Nephron progenitor cell (in vitro differentiated cells): ENCODE measurements around the gene BTBD18.

Source experiments
- DNase-seq: peaks from one replicate; pipeline ENCODE4 v3.0.0; 2021
- H3K27ac Mint-ChIP-seq: 2 replicates; pipeline ENCODE4 v1.8.0; 2021; ENCODE audit warnings: mild to moderate bottlenecking, moderate library complexity, mixed read lengths
- H3K27me3 Mint-ChIP-seq: 2 replicates; pipeline ENCODE4 v1.8.0; 2021; ENCODE audit warnings: mild to moderate bottlenecking, low read depth, mixed read lengths; ENCODE audit not compliant: poor library complexity
- H3K36me3 Mint-ChIP-seq: 2 replicates; pipeline ENCODE4 v1.8.0; 2021; ENCODE audit warnings: low read depth, mixed read lengths
- H3K4me1 Mint-ChIP-seq: 2 replicates; pipeline ENCODE4 v1.8.0; 2021; ENCODE audit warnings: mixed read lengths
- H3K4me3 Mint-ChIP-seq: 2 replicates; pipeline ENCODE4 v1.8.0; 2021; ENCODE audit warnings: mild to moderate bottlenecking, moderate library complexity, mixed read lengths
- H3K9me3 Mint-ChIP-seq: 2 replicates; pipeline ENCODE4 v1.8.0; 2021; ENCODE audit warnings: mild to moderate bottlenecking, moderate library complexity, mixed read lengths
- TF ChIP-seq, protein P1 (sequence below): fragments of 200-600 bp; sonication (generic); IDR thresholded peaks from 2 replicates; pipeline ENCODE4 v1.5.0; 2021; ENCODE audit warnings: antibody characterized with exemption

The BTBD18 gene

DNA sequence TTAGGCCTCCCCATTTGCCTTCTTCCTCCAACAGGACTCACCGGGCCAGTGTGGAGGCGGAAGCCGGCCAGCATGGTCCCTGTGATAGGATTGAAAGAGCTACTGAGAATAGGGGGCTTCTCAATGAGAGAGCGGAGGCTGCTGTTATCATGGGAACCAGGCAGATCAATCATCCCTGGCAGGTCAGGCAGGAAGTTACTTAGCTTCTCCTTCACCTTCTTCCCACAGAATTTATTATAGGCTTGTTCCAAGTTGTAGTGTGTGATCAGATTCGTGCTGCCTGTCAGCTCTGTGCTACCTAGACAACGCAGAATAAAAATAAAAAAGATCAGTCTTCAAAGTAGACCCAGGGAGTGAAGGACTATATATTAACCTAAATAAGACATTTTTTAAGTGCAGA is 46.7 kb downstream of the BTBD18 start:
- peaks cover 13% of the 10 kb centered on the region for H3K4me1 Mint-ChIP-seq
- DNase-seq, result no peak
- peaks cover 49% of the 10 kb centered on the region for H3K36me3 Mint-ChIP-seq
- H3K27ac Mint-ChIP-seq, result peak overlapping the region; percentile 96
- H3K4me3 Mint-ChIP-seq, result no peak overlapping the region
- H3K9me3 Mint-ChIP-seq, result no peaks in the 10 kb centered on the region
- TF ChIP-seq, protein P1, sequence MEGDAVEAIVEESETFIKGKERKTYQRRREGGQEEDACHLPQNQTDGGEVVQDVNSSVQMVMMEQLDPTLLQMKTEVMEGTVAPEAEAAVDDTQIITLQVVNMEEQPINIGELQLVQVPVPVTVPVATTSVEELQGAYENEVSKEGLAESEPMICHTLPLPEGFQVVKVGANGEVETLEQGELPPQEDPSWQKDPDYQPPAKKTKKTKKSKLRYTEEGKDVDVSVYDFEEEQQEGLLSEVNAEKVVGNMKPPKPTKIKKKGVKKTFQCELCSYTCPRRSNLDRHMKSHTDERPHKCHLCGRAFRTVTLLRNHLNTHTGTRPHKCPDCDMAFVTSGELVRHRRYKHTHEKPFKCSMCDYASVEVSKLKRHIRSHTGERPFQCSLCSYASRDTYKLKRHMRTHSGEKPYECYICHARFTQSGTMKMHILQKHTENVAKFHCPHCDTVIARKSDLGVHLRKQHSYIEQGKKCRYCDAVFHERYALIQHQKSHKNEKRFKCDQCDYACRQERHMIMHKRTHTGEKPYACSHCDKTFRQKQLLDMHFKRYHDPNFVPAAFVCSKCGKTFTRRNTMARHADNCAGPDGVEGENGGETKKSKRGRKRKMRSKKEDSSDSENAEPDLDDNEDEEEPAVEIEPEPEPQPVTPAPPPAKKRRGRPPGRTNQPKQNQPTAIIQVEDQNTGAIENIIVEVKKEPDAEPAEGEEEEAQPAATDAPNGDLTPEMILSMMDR, result no peak
- H3K27me3 Mint-ChIP-seq, result peaks cover 2% of the 10 kb centered on the region

DNA sequence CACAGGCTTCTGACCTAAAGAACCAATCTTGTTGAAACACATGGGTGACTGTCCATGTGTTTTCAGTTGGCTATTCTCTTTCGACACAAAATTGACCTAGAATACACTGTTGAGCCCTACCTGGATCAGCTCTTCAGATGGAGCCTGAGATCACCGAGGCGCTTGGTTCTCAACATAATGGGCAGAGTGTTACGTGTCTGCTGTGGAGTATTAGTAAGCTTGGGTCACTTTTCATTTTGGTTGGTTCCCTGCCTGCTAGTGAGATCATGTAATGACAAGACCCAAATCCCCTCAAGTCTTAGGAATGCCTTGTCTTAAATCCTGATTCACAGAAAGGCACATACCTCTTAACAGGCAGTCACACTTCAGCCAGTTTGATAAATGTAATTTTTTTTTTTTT is 48.3 kb downstream of the BTBD18 start:
- H3K27ac Mint-ChIP-seq, result peak overlapping the region; percentile 88
- peaks cover 13% of the 10 kb centered on the region for H3K4me1 Mint-ChIP-seq
- DNase-seq, result no peak
- no peaks in the 10 kb centered on the region for H3K9me3 Mint-ChIP-seq
- H3K36me3 Mint-ChIP-seq, result peaks cover 50% of the 10 kb centered on the region
- TF ChIP-seq, protein P1, result no peak
- peaks cover 2% of the 10 kb centered on the region for H3K27me3 Mint-ChIP-seq
- H3K4me3 Mint-ChIP-seq, result no peak overlapping the region

DNA sequence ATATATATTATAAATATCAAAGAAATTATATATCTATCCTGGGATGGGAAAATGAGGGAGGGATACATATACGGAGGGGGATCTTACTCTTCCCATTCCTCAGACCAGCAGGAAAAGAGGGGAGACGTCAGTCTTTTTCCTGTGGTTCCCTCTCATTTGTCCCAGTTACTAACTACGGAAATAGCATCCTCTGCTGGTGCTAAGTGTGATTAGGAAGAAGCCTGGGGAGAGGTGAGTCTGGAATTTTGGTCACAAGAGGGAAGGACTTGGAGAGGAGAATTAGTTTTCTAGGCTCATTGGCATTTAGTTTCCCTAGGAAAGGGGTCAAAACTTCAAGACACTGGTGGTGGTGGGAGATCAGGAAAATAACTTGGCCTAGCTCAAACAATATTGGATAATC is 51.2 kb downstream of the BTBD18 start:
- Mint-ChIP-seq H3K36me3 (peaks cover 62% of the 10 kb centered on the region), H3K9me3 (no peaks in the 10 kb centered on the region), H3K4me1 (peaks cover 8% of the 10 kb centered on the region), H3K27ac (no peak overlapping the region), H3K4me3 (no peak overlapping the region), H3K27me3 (peaks cover 2% of the 10 kb centered on the region)
- no peak for DNase-seq
- TF ChIP-seq, protein P1, result no peak

DNA sequence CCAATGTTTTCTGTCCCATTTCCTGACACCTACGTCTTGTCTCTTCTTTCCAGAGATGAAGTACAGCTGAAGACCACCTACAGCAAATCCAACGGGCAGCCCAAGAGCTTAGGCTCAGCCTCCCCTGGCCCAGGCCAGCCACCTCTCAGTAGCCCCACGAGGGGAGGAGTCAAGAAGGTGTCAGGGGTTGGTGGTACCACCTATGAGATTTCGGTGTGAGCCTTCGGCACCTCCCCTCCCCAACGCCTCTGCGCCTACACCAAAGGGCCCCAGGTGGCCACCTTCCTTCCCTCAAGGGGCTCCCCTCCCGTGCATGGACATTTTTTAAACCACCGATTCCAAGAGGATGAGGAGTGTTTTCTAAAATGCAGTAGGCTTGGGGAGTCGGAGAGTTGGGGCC is 51.8 kb downstream of the BTBD18 start:
- Mint-ChIP-seq H3K9me3 (no peaks in the 10 kb centered on the region), H3K36me3 (peaks cover 63% of the 10 kb centered on the region), H3K4me3 (no peak overlapping the region), H3K4me1 (peaks cover 2% of the 10 kb centered on the region), H3K27me3 (peaks cover 2% of the 10 kb centered on the region), H3K27ac (no peak overlapping the region)
- TF ChIP-seq, protein P1, result no peak
- DNase-seq, result no peak

DNA sequence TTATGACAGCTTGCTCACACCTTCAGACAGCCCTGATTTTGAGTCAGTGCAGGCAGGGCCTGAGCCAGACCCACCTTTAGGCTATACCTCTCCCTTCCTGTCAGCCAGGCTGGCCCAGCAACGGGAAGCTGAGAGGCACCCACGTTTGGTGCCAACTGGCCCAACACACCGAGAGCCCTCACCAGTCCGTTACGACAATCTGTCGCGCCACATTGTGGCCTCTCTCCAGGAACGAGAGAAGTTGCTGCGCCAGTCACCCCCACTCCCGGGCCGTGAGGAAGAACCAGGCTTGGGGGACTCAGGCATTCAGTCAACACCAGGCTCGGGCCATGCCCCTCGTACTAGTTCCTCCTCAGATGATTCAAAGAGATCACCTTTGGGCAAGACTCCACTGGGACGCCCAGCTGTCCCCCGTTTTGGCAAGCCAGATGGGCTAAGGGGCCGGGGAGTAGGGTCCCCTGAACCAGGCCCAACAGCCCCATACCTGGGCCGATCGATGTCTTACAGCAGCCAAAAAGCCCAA is 52.7 kb downstream of the BTBD18 start:
- H3K9me3 Mint-ChIP-seq, result no peaks in the 10 kb centered on the region
- no peaks in the 10 kb centered on the region for H3K4me1 Mint-ChIP-seq
- H3K27ac Mint-ChIP-seq, result peak overlapping the region; percentile 91
- H3K36me3 Mint-ChIP-seq, result peaks cover 61% of the 10 kb centered on the region
- DNase-seq, result no peak
- H3K27me3 Mint-ChIP-seq, result peaks cover 2% of the 10 kb centered on the region
- no peak overlapping the region for H3K4me3 Mint-ChIP-seq
- TF ChIP-seq, protein P1, result no peak
